Spleen (tissue), 11 donors: ENCODE measurements around the gene DBH. TPM values are rescaled to one million over a fixed set of nuclear protein-coding genes. Genes with fewer than 3 reads are reported as not detected.
A peak's percentile ranks its signal among the peaks of the same experiment; 100 is the strongest.

Source experiments
- DNase-seq: peaks from one replicate; pipeline ENCODE4 v3.0.0-alpha.2; 2020
- H3K27ac ChIP-seq, 8 donors: fragments of 200-600 bp; sonication (generic) in 7 of 8; 1 replicate in 4 of 8; 2 replicates in 4 of 8; pipeline versions ENCODE4 v1.5.0 to v1.8.0; 2016 to 2021; ENCODE audit warnings: inconsistent platforms in 4 of 8, mild to moderate bottlenecking in 4 of 8, moderate library complexity in 1 of 8
- H3K27me3 ChIP-seq, 7 donors: fragments of 200-600 bp; sonication (generic) in 6 of 7; replicated peaks in 1 of 7; 1 replicate in 4 of 7; 2 replicates in 3 of 7; pipeline versions ENCODE4 v1.5.0 to v1.8.0; 2016 to 2021; ENCODE audit warnings: inconsistent platforms in 3 of 7, mild to moderate bottlenecking in 1 of 7
- H3K36me3 ChIP-seq, 6 donors: fragments of 200-600 bp; sonication (generic) in 5 of 6; 1 replicate in 4 of 6; 2 replicates in 2 of 6; pipeline versions ENCODE4 v1.5.0 to v1.8.0; 2016 to 2021; ENCODE audit warnings: inconsistent platforms in 2 of 6
- H3K4me1 ChIP-seq, 6 donors: fragments of 200-600 bp; sonication (generic) in 5 of 6; 1 replicate in 3 of 6; 2 replicates in 3 of 6; pipeline versions ENCODE4 v1.5.0 to v1.8.0; 2016 to 2021; ENCODE audit warnings: inconsistent platforms in 3 of 6
- H3K4me3 ChIP-seq, 8 donors: fragments of 200-600 bp; sonication (generic) in 7 of 8; 1 replicate in 4 of 8; 2 replicates in 4 of 8; pipeline versions ENCODE4 v1.5.0 to v1.8.0; 2016 to 2021; ENCODE audit warnings: inconsistent platforms in 4 of 8, mild to moderate bottlenecking in 4 of 8, moderate library complexity in 2 of 8
- H3K9me3 ChIP-seq, 8 donors: fragments of 200-600 bp; sonication (generic) in 7 of 8; 1 replicate in 4 of 8; 2 replicates in 4 of 8; pipeline versions ENCODE4 v1.5.0 to v1.8.0; 2016 to 2021; ENCODE audit warnings: inconsistent platforms in 4 of 8
- CTCF ChIP-seq, 11 experiments: fragments of 200-600 bp in 7 of 11; fragments of 450-650 bp in 4 of 11; sonication (generic) in 4 of 11; IDR thresholded peaks in 8 of 11; conservative IDR thresholded peaks in 3 of 11; 1 replicate in 7 of 11; 2 replicates in 4 of 11; pipeline versions ENCODE4 v1.4.0 to v1.8.0; 2016 to 2021; ENCODE audit warnings: antibody characterized with exemption in 11 of 11, inconsistent platforms in 4 of 11, mild to moderate bottlenecking in 1 of 11
- POLR2A ChIP-seq, 3 donors: fragments of 450-650 bp; IDR thresholded peaks; one replicate each; pipeline ENCODE4 v1.5.1; 2017; ENCODE audit warnings: antibody characterized with exemption in 3 of 3, mild to moderate bottlenecking in 1 of 3
- POLR2AphosphoS5 ChIP-seq, 3 donors: sonication (generic); formaldehyde crosslinking; IDR thresholded peaks; one replicate each; pipeline ENCODE4 v1.5.1; 2017; ENCODE audit warnings: antibody characterized with exemption in 3 of 3
- WGBS, 5 donors: extraction: QIAGEN DNeasy Blood & Tissue Kit in 3 of 5; methylation state at CpG; one replicate each; pipeline versions ENCODE4 v1.1.5 to v1.1.7; 2013 to 2018; 5-methylcytosine and 5-hydroxymethylcytosine counted together
- intact Hi-C: fragments of 100-400 bp; cut with DNase I; formaldehyde crosslinking; loops from one replicate; pipeline ENCODE4 v1.15.0; 2023; ENCODE audit warnings: low total_unique reads
- polyA plus RNA-seq, 3 donors: library from polyadenylated mRNA; stranded (reverse); fragments of 200-250 nt; gene quantifications; one replicate each; pipeline ENCODE4 v1.2.1, GENCODE V29; 2013
- total RNA-seq, 7 donors: library from RNA; depleted of rRNA in 3 of 7; stranded (reverse); fragments of >200 nt in 3 of 7; fragmentation: NEBNext Ultra II Directional in 4 of 7; extraction: Animal tissue kit (Norgen Biotek cat#: 25700) in 4 of 7; gene quantifications; one replicate each; pipeline versions ENCODE4 v1.1.0 to v1.2.1, GENCODE V29; 2016 to 2021
- donor health status: healthy with polysubstance abuse.
- donor health status: DM: no; HTN: no; CAD: no; lungs with moderate emphysema.
- donor health status: DM: no; HTN: no; CAD: no.
- donor health status: Bipolar disorder and iron deficiency.
- donor health status: healthy.
- donor health status: DM: no; HTN: no; CAD: no.
- donor health status: DM: yes; HTN: yes; CAD: no.

The DBH gene
- total and polyA plus RNA-seq, 10 donors, result 0.03 to 1.2 (median 0.32) TPM; not detected in 2

DNA sequence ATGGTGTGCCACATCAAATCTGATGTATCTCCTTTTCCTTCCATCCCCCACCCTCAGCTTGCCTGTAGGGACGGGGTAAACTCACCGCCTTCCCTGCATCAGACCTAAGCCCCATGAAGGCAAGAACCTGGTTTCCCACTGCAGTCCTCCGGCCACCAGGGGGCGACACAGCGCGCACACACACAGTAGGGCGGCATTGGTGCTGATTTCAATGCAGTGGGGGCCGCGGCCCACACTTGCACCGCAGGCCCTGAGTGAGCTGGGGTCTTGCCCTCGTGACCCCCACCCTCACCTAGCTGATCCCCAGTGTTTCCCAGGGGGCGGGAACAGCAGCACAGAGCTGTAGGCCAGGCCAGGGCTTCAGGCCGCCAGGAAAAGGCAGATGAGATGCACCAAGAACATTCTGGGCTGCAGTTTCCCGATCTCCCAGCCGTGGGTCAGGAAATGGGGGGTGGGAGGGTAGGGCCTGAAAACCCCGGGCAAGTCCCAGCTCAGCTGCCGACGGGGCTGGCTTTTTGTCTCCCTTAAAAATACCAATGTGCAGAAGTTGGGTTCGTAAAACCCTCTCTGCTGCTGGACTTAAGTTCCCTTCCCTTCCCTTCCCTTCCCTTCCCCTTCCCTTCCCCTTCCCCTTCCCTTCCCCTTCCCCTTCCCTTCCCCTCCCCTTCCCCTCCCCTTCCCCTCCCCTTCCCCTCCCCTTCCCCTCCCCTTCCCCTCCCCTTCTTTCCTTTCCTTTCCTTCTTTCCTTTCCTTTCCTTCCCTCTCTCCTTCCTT is 46.5 kb upstream of the DBH start:
- Histone ChIP-seq H3K27ac (no peak overlapping the region), H3K4me1 (peaks cover 0 to 18% (median 13%) of the 10 kb centered on the region in 6 donors), H3K36me3 (no peaks in the 10 kb centered on the region), H3K4me3 (no peak overlapping the region), H3K9me3 (no peaks in the 10 kb centered on the region), H3K27me3 (peaks cover 0 to 60% (median 21%) of the 10 kb centered on the region in 7 donors)
- 45 to 49% (median 47%) methylated on average over 10 to 19 of the region's 19 CpGs for WGBS, 5 donors
- peak in 6 of 11 experiments; percentile 14 to 64 (median 56) for TF ChIP-seq CTCF (IDR thresholded peaks at IDR 0.05 in 8 of 11, conservative IDR thresholded peaks at IDR 0.05 in 3 of 11)
- no peak for TF ChIP-seq POLR2A (IDR thresholded peaks at IDR 0.05)
- TF ChIP-seq POLR2AphosphoS5 (IDR thresholded peaks at IDR 0.05), result no peak
- intact Hi-C loops, result no loop called here
- no peak for DNase-seq

DNA sequence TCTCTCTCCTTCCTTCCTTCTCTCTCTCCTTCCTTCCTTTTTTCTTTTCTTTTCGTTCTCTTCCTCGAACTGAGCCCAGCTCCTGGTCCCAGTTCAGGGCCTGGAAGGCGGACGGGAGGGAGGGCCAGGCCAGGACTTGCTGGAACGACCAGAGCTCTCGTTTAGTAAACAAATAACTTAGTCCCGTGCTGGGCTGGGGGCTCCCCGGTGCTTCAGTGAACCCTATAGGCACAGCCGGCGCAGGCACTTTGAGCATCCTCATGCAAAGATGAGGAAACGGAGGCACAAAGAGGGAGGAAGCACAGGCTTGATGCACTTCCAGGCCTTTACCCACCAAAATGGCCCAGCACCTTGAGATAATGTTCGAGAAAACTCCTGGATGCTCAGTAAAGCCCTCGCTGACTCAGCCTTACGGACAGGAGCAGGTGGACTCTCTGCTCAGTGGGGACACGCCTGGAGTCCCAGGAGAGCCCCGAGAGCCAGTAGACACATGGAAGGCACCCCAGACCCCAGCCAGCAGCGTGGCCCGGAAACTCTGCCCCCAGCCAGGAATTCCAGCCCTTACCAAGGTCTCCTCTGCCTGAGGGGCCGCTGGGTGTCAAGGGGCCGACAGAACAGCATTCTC is 45.8 kb upstream of the DBH start:
- intact Hi-C loops, result no loop called here
- Histone ChIP-seq H3K9me3 (no peaks in the 10 kb centered on the region), H3K4me3 (no peak overlapping the region), H3K27me3 (peaks cover 0 to 60% (median 14%) of the 10 kb centered on the region in 7 donors), H3K27ac (no peak overlapping the region), H3K36me3 (no peaks in the 10 kb centered on the region), H3K4me1 (peaks cover 0 to 11% (median 7%) of the 10 kb centered on the region in 6 donors)
- TF ChIP-seq POLR2AphosphoS5 (IDR thresholded peaks at IDR 0.05) (no peak), CTCF (IDR thresholded peaks at IDR 0.05 in 8 of 11, conservative IDR thresholded peaks at IDR 0.05 in 3 of 11) (no peak), POLR2A (IDR thresholded peaks at IDR 0.05) (no peak)
- no peak for DNase-seq
- WGBS, 5 donors, result 68 to 79% (median 75%) methylated on average over 16 to 20 of the region's 20 CpGs

- no peak for DNase-seq
- no peak overlapping the region for H3K27ac ChIP-seq
- 83 to 91% (median 88%) methylated on average over 14 to 17 of the region's 17 CpGs for WGBS, 5 donors
- intact Hi-C loops, result no loop called here
- H3K9me3 ChIP-seq, result peaks cover 0 to 6% (median 2%) of the 10 kb centered on the region in 8 donors
- H3K4me1 ChIP-seq, result peaks cover 0 to 1% (median 0%) of the 10 kb centered on the region in 6 donors
- H3K36me3 ChIP-seq, result no peaks in the 10 kb centered on the region
- H3K4me3 ChIP-seq, result no peak overlapping the region
- TF ChIP-seq POLR2A (IDR thresholded peaks at IDR 0.05) (no peak), CTCF (IDR thresholded peaks at IDR 0.05 in 8 of 11, conservative IDR thresholded peaks at IDR 0.05 in 3 of 11) (no peak), POLR2AphosphoS5 (IDR thresholded peaks at IDR 0.05) (no peak)
- peaks cover 0 to 55% (median 4%) of the 10 kb centered on the region in 7 donors for H3K27me3 ChIP-seq
Observed at GRCh38 chr9:133591116-133591910, 44.9 kb upstream of the DBH start.
